Measurements from ENCODE around the gene EFTUD2.

Gene EFTUD2

GRCh38 chr17:44887971-44888954 lies 11.0 kb downstream of the EFTUD2 start:
- DNase-seq: no peak
- ATAC-seq: no peak

GRCh38 chr17:44887016-44887415 lies 12.2 kb downstream of the EFTUD2 start:
- ATAC-seq (no peak), DNase-seq (no peak)

GRCh38 chr17:44884941-44885340 lies 14.3 kb downstream of the EFTUD2 start:
- no peak for ATAC-seq
- no peak for DNase-seq

GRCh38 chr17:44881145-44881544 lies 18.1 kb downstream of the EFTUD2 start:
- no peak for ATAC-seq
- DNase-seq: no peak

- ATAC-seq (no peak), DNase-seq (no peak)
Observed at GRCh38 chr17:44880062-44880461, 19.2 kb downstream of the EFTUD2 start.

GRCh38 chr17:44879376-44879775 lies 19.9 kb downstream of the EFTUD2 start:
- DNase-seq (no peak), ATAC-seq (no peak)

GRCh38 chr17:44878627-44879221 lies 20.5 kb downstream of the EFTUD2 start:
- ATAC-seq (no peak), DNase-seq (peak; percentile 21)

GRCh38 chr17:44877121-44877520 lies 22.1 kb downstream of the EFTUD2 start:
- DNase-seq: no peak
- no peak for ATAC-seq

GRCh38 chr17:44875761-44876160 lies 23.5 kb downstream of the EFTUD2 start:
- ATAC-seq (no peak), DNase-seq (no peak)

GRCh38 chr17:44872131-44872768 lies 27.0 kb downstream of the EFTUD2 start:
- ATAC-seq (no peak), DNase-seq (no peak)

- DNase-seq (no peak), ATAC-seq (no peak)
Observed at GRCh38 chr17:44871556-44871955, 27.7 kb downstream of the EFTUD2 start.

- no peak for ATAC-seq
- DNase-seq: no peak
Observed at GRCh38 chr17:44867841-44868240, 31.4 kb downstream of the EFTUD2 start.

GRCh38 chr17:44865931-44866330 lies 33.3 kb downstream of the EFTUD2 start:
- DNase-seq (no peak), ATAC-seq (no peak)

- ATAC-seq: peak; percentile 55
Observed at GRCh38 chr17:44865231-44865660, 34.0 kb downstream of the EFTUD2 start.

GRCh38 chr17:44864831-44865230 lies 34.4 kb downstream of the EFTUD2 start:
- DNase-seq: no peak
- ATAC-seq: no peak

More at GRCh38 chr17:44865231-44865660, 34.0 kb downstream of the EFTUD2 start:
- DNase-seq: peak; percentile 75

GRCh38 chr17:44863061-44863918 lies 36.0 kb downstream of the EFTUD2 start:
- no peak for DNase-seq
- ATAC-seq: no peak

- DNase-seq: no peak
- ATAC-seq: no peak
Observed at GRCh38 chr17:44862278-44862914, 36.8 kb downstream of the EFTUD2 start.

GRCh38 chr17:44859701-44860100 lies 39.5 kb downstream of the EFTUD2 start:
- no peak for ATAC-seq

GRCh38 chr17:44854192-44854591 lies 45.1 kb downstream of the EFTUD2 start:
- ATAC-seq (no peak), DNase-seq (no peak)

More at GRCh38 chr17:44859701-44860100, 39.5 kb downstream of the EFTUD2 start:
- no peak for DNase-seq

GRCh38 chr17:44850612-44851011 lies 48.6 kb downstream of the EFTUD2 start:
- ATAC-seq (no peak), DNase-seq (no peak)

- ATAC-seq: no peak
- DNase-seq: no peak
Observed at GRCh38 chr17:44850025-44850424, 49.2 kb downstream of the EFTUD2 start.

Data from stimulated activated naive CD8-positive, alpha-beta T cell treated with anti-CD3 and anti-CD28 coated beads, Interleukin-15, Interleukin-2, amounts not matched to agents 100 U/mL and 50 U/mL, for 24 hours (primary cell).